HepG2 (cell line): ENCODE results near the gene NSL1. TPM values are rescaled to one million over a fixed set of nuclear protein-coding genes. Genes with fewer than 3 reads are reported as not detected.

Source experiments
- ATAC-seq: fragments of 200-7000 bp; cut with Tn5 transposase; 3 replicates; pipeline ENCODE4 v1.9.1; 2020; ENCODE audit warnings: mild to moderate bottlenecking, moderate library complexity
- BruUV-seq: library from RNA; stranded (reverse); fragments of 400-500 nt; replicated peaks from 2 replicates; lab custom pipeline; 2021; lab: Mats Ljungman, UMichigan
- CTCF ChIA-PET: fragments of 300-600 bp; formaldehyde crosslinking; extraction: SDS; loops from one replicate; lab custom pipeline; 2021; ENCODE audit warnings: low total read pairs, inconsistent platforms, low intra/inter-chr PET ratio; lab: Yijun Ruan, JAX
- POLR2A ChIA-PET: fragments of 350-600 bp; sonication (Branson Sonifier 250); formaldehyde crosslinking; loops from one replicate; lab custom pipeline; 2020; ENCODE audit warnings: antibody characterized with exemption, inconsistent platforms; lab: Yijun Ruan, JAX
- DNase-seq: peaks from one replicate; pipeline ENCODE4 v3.0.0-alpha.2; 2015; ENCODE audit warnings: low spot score
- FAIRE-seq: peaks from 3 replicates; lab custom pipeline; 2011; peaks lifted over from hg19 to GRCh38; lab: Jason Lieb, UNC
- H2AFZ ChIP-seq: one replicate; pipeline ENCODE4 v1.6.1; 2011; ENCODE audit warnings: low read length, inconsistent platforms
- H3K27ac ChIP-seq: fragments of 300-600 bp; 3 replicates; pipeline ENCODE4 v1.8.0; 2011; ENCODE audit warnings: mixed run types, mild to moderate bottlenecking, mixed read lengths, low read length, inconsistent platforms; ENCODE audit not compliant: insufficient read depth; ENCODE audit errors: extremely low read length
- H3K27me3 ChIP-seq, 2 experiments: fragments of 200-600 bp in 1 of 2; 2 replicates in 1 of 2; 3 replicates in 1 of 2; pipeline versions ENCODE4 v1.6.0 to v1.8.0; 2011; ENCODE audit warnings: low read length in 2 of 2, mild to moderate bottlenecking in 2 of 2, moderate library complexity in 2 of 2, inconsistent platforms in 1 of 2; ENCODE audit not compliant: insufficient read depth in 2 of 2, control insufficient read depth in 1 of 2
- H3K36me3 ChIP-seq, 2 experiments: fragments of 200-600 bp in 1 of 2; replicated peaks in 1 of 2; 2 replicates in 1 of 2; 3 replicates in 1 of 2; pipeline versions ENCODE4 v1.5.1 to v1.8.0; 2011; ENCODE audit warnings: low read length in 2 of 2, inconsistent platforms in 1 of 2; ENCODE audit not compliant: insufficient read depth in 2 of 2, control insufficient read depth in 1 of 2
- H3K4me1 ChIP-seq: 2 replicates; pipeline ENCODE4 v1.5.1; 2012; ENCODE audit warnings: low read length, inconsistent platforms; ENCODE audit not compliant: insufficient read depth
- H3K4me2 ChIP-seq: 2 replicates; pipeline ENCODE4 v1.6.0; 2011; ENCODE audit warnings: low read depth, low read length, inconsistent platforms
- H3K4me3 ChIP-seq, 3 experiments: fragments of 200-600 bp in 1 of 3; sonication (generic), shearing (Covaris generic) in 1 of 3; replicated peaks in 1 of 3; 2 replicates each; pipeline ENCODE4 v1.5.1; 2011 to 2016; ENCODE audit warnings: low read length in 3 of 3, inconsistent platforms in 2 of 3, low read depth in 2 of 3, mild to moderate bottlenecking in 2 of 3, control low read depth in 1 of 3, mixed read lengths in 1 of 3; ENCODE audit not compliant: insufficient read depth in 1 of 3
- H3K79me2 ChIP-seq: one replicate; pipeline ENCODE4 v1.6.1; 2011; ENCODE audit warnings: low read length, inconsistent platforms; ENCODE audit not compliant: insufficient read depth
- H3K9ac ChIP-seq: 2 replicates; pipeline ENCODE4 v1.6.0; 2011; ENCODE audit warnings: mild to moderate bottlenecking, low read depth, low read length, inconsistent platforms; ENCODE audit not compliant: insufficient read depth
- H3K9me3 ChIP-seq: 2 replicates; pipeline ENCODE4 v1.5.1; 2012; ENCODE audit warnings: mild to moderate bottlenecking, low read length
- H4K20me1 ChIP-seq: 2 replicates; pipeline ENCODE4 v1.6.0; 2011; ENCODE audit warnings: inconsistent platforms, mild to moderate bottlenecking, low read length, moderate library complexity; ENCODE audit not compliant: insufficient read depth
- IRX3 ChIP-seq: sonication (generic); formaldehyde crosslinking; IDR thresholded peaks from 2 replicates; pipeline ENCODE4 v1.8.1; 2023; ENCODE audit warnings: mild to moderate bottlenecking, low read depth, missing genetic modification reagents, borderline replicate concordance
- NCOA5 ChIP-seq: sonication (generic); formaldehyde crosslinking; IDR thresholded peaks from 2 replicates; pipeline ENCODE4 v1.4.0; 2020; ENCODE audit warnings: missing genetic modification reagents
- SP1 ChIP-seq, 2 experiments: fragments of 450-650 bp in 1 of 2; sonication (generic) in 1 of 2; formaldehyde crosslinking in 1 of 2; IDR thresholded peaks; 2 replicates each; pipeline versions ENCODE4 v1.4.0 to v1.6.1; 2016 to 2020; ENCODE audit warnings: missing genetic modification reagents in 1 of 2
- SP4 ChIP-seq: sonication (generic); formaldehyde crosslinking; IDR thresholded peaks from 2 replicates; pipeline ENCODE4 v1.8.1; 2023; ENCODE audit warnings: mild to moderate bottlenecking, missing genetic modification reagents
- STAG1 ChIP-seq: sonication (generic); formaldehyde crosslinking; IDR thresholded peaks from 2 replicates; pipeline ENCODE4 v1.4.0; 2020; ENCODE audit warnings: missing genetic modification reagents
- WGBS: methylation state at CpG from one replicate; pipeline ENCODE4 v1.1.6; 2017; ENCODE audit warnings: low lambda C conversion rate; 5-methylcytosine and 5-hydroxymethylcytosine counted together
- in situ Hi-C: cut with HindIII; loops from 2 replicates; pipeline ENCODE4 v1.10.0; 2017; ENCODE audit warnings: low pct_unique_long_range_greater_than_20kb; ENCODE audit not compliant: extremely low pct_ligation_motif_present
- intact Hi-C: fragments of 100-400 bp; cut with micrococcal nuclease; formaldehyde crosslinking; loops from one replicate; pipeline ENCODE4 v1.10.0; 2022; ENCODE audit not compliant: unreplicated experiment
- polyA plus RNA-seq, 8 experiments: library from polyadenylated mRNA; depleted of rRNA in 3 of 8; stranded (reverse) in 7 of 8; unstranded in 1 of 8; fragments of >200 nt; fragmentation: Illumina TruSeq in 4 of 8; extraction: Trizol in 4 of 8; gene quantifications; 2 replicates each; pipeline versions ENCODE4 v1.2.1 to v1.2.3, GENCODE V29; 2011 to 2016; ENCODE audit warnings: low read depth in 4 of 8, missing spikeins in 1 of 8, mixed read lengths in 1 of 8; ENCODE audit not compliant: insufficient read depth in 1 of 8
- total RNA-seq, 5 experiments: library from RNA; depleted of rRNA; stranded (reverse); fragments of >200 nt; fragmentation: Illumina TruSeq; extraction: Trizol; gene quantifications; 2 replicates each; pipeline ENCODE4 v1.2.3, GENCODE V29; 2016; ENCODE audit warnings: low read depth in 1 of 5
- TF ChIP-seq, protein P1 (sequence below): sonication (generic); formaldehyde crosslinking; IDR thresholded peaks from 2 replicates; pipeline ENCODE4 v1.5.0; 2020; ENCODE audit warnings: mild to moderate bottlenecking, missing genetic modification reagents
- TF ChIP-seq, protein P2 (sequence below), 2 experiments: IDR thresholded peaks; 2 replicates each; pipeline ENCODE4 v1.6.1; 2011 to 2012; ENCODE audit warnings: low read length in 2 of 2, borderline replicate concordance in 1 of 2, low read depth in 1 of 2, mild to moderate bottlenecking in 1 of 2, moderate library complexity in 1 of 2
- TF ChIP-seq, protein P3 (sequence below): sonication (generic); formaldehyde crosslinking; IDR thresholded peaks from 2 replicates; pipeline ENCODE4 v1.8.0; 2022; ENCODE audit warnings: mild to moderate bottlenecking, missing genetic modification reagents, borderline replicate concordance
- TF ChIP-seq, protein P4 (sequence below): sonication (generic); formaldehyde crosslinking; IDR thresholded peaks from 2 replicates; pipeline ENCODE4 v1.4.0; 2020; ENCODE audit warnings: missing genetic modification reagents
- TF ChIP-seq, protein P5 (sequence below): sonication (generic); formaldehyde crosslinking; IDR thresholded peaks from 2 replicates; pipeline ENCODE4 v1.5.0; 2020; ENCODE audit warnings: missing genetic modification reagents, mild to moderate bottlenecking, borderline replicate concordance

Gene NSL1
- total and polyA plus RNA-seq, 2 of the 13 experiments (the other 11 are each of a cell fraction or from before 2014, with no cell fraction given), result 34.5 to 77.4 TPM

DNA sequence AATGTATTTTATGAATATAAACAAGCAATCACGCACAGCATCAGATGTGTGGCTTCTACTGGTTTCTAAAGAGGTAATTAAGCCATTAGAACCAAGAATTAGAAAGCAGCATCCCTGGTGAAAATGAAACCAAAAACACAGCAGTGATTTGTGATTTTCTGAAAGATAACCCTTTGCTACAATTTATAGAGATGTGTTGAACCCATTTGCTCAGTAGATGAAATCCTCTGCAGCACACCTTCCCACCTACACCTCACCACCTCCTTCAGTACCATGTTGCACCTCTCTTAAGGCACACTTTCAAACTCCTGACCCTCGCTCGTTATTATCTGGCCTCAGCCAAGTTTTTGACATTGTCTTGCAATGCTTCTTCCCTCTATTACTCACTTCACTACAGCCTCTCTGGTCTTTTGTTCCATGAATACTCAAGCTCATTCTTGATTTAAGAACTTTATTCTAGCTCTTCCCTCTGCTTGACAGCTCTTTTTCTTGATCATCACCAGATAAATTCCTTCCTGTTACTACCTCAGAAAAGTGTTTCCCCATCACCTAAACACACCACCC, 38.6 kb downstream of the NSL1 start:
- peaks cover 6% of the 10 kb centered on the region; the same call in 1 of the 2 replicates for H4K20me1 ChIP-seq
- H3K27ac ChIP-seq, result no peak overlapping the region
- intact Hi-C loops (no loop called here), in situ Hi-C loops (no loop called here)
- CTCF ChIA-PET, result no interaction called here
- no peak overlapping the region for H3K4me3 ChIP-seq
- peaks cover 3% of the 10 kb centered on the region for H3K79me2 ChIP-seq
- no peak for ATAC-seq
- no peaks in the 10 kb centered on the region for H3K27me3 ChIP-seq
- POLR2A ChIA-PET, result no interaction called here
- H3K9ac ChIP-seq, result no peak overlapping the region
- WGBS, result 97% methylated on average over 3 of the region's 3 CpGs
- H2AFZ ChIP-seq, result no peak overlapping the region
- no peak overlapping the region for H3K4me2 ChIP-seq
- BruUV-seq, result no TSS peak
- FAIRE-seq, result no peak
- 0 out of 2 replicates have a peak, but pooled peaks cover 10% of the 10 kb centered on the region for H3K4me1 ChIP-seq
- no peaks in the 10 kb centered on the region for H3K9me3 ChIP-seq
- peaks cover 0 to 25% of the 10 kb centered on the region in 2 experiments; a peak in 3 of 5 replicates for H3K36me3 ChIP-seq
- DNase-seq, result no peak
- TF ChIP-seq SP1 (IDR thresholded peaks at IDR 0.05) (no peak), SP1 (CRISPR knock-in tag; IDR thresholded peaks at IDR 0.05) (no peak), STAG1 (CRISPR knock-in tag) (no peak), NCOA5 (CRISPR knock-in tag) (no peak), IRX3 (CRISPR knock-in tag) (no peak), SP4 (CRISPR knock-in tag) (no peak)
- TF ChIP-seq, protein P1, sequence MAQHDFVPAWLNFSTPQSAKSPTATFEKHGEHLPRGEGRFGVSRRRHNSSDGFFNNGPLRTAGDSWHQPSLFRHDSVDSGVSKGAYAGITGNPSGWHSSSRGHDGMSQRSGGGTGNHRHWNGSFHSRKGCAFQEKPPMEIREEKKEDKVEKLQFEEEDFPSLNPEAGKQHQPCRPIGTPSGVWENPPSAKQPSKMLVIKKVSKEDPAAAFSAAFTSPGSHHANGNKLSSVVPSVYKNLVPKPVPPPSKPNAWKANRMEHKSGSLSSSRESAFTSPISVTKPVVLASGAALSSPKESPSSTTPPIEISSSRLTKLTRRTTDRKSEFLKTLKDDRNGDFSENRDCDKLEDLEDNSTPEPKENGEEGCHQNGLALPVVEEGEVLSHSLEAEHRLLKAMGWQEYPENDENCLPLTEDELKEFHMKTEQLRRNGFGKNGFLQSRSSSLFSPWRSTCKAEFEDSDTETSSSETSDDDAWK, result no peak
- TF ChIP-seq, protein P2, sequence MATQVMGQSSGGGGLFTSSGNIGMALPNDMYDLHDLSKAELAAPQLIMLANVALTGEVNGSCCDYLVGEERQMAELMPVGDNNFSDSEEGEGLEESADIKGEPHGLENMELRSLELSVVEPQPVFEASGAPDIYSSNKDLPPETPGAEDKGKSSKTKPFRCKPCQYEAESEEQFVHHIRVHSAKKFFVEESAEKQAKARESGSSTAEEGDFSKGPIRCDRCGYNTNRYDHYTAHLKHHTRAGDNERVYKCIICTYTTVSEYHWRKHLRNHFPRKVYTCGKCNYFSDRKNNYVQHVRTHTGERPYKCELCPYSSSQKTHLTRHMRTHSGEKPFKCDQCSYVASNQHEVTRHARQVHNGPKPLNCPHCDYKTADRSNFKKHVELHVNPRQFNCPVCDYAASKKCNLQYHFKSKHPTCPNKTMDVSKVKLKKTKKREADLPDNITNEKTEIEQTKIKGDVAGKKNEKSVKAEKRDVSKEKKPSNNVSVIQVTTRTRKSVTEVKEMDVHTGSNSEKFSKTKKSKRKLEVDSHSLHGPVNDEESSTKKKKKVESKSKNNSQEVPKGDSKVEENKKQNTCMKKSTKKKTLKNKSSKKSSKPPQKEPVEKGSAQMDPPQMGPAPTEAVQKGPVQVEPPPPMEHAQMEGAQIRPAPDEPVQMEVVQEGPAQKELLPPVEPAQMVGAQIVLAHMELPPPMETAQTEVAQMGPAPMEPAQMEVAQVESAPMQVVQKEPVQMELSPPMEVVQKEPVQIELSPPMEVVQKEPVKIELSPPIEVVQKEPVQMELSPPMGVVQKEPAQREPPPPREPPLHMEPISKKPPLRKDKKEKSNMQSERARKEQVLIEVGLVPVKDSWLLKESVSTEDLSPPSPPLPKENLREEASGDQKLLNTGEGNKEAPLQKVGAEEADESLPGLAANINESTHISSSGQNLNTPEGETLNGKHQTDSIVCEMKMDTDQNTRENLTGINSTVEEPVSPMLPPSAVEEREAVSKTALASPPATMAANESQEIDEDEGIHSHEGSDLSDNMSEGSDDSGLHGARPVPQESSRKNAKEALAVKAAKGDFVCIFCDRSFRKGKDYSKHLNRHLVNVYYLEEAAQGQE (IDR thresholded peaks at IDR 0.05; ENCODE audit: borderline replicate concordance in 1 of 2, low read depth in 1 of 2, low read length in 2 of 2), result no peak
- TF ChIP-seq, protein P3, sequence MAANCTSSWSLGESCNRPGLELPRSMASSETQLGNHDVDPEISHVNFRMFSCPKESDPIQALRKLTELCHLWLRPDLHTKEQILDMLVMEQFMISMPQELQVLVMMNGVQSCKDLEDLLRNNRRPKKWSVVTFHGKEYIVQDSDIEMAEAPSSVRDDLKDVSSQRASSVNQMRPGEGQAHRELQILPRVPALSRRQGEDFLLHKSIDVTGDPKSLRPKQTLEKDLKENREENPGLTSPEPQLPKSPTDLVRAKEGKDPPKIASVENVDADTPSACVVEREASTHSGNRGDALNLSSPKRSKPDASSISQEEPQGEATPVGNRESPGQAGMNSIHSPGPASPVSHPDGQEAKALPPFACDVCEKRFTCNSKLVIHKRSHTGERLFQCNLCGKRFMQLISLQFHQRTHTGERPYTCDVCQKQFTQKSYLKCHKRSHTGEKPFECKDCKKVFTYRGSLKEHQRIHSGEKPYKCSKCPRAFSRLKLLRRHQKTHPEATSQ, result no peak
- TF ChIP-seq, protein P4, sequence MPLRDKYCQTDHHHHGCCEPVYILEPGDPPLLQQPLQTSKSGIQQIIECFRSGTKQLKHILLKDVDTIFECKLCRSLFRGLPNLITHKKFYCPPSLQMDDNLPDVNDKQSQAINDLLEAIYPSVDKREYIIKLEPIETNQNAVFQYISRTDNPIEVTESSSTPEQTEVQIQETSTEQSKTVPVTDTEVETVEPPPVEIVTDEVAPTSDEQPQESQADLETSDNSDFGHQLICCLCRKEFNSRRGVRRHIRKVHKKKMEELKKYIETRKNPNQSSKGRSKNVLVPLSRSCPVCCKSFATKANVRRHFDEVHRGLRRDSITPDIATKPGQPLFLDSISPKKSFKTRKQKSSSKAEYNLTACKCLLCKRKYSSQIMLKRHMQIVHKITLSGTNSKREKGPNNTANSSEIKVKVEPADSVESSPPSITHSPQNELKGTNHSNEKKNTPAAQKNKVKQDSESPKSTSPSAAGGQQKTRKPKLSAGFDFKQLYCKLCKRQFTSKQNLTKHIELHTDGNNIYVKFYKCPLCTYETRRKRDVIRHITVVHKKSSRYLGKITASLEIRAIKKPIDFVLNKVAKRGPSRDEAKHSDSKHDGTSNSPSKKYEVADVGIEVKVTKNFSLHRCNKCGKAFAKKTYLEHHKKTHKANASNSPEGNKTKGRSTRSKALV (CRISPR knock-in tag), result no peak
- TF ChIP-seq, protein P5, sequence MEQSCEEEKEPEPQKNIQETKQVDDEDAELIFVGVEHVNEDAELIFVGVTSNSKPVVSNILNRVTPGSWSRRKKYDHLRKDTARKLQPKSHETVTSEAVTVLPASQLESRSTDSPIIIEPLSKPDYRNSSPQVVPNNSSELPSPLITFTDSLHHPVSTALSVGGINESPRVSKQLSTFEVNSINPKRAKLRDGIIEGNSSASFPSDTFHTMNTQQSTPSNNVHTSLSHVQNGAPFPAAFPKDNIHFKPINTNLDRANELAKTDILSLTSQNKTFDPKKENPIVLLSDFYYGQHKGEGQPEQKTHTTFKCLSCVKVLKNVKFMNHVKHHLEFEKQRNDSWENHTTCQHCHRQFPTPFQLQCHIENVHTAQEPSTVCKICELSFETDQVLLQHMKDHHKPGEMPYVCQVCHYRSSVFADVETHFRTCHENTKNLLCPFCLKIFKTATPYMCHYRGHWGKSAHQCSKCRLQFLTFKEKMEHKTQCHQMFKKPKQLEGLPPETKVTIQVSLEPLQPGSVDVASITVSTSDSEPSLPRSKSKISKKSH (CRISPR knock-in tag), result no peak
